Aorta (tissue), 5 donors: ENCODE data around the gene CADM1. TPM values are rescaled to one million over a fixed set of nuclear protein-coding genes. Genes with fewer than 3 reads are reported as not detected.

Experiments
- ATAC-seq: fragments of 200-7000 bp; cut with Tn5 transposase; one replicate; pipeline ENCODE4 v1.9.1; 2022; ENCODE audit warnings: moderate library complexity; ENCODE audit not compliant: low FRiP score
- DNase-seq, 2 donors: peaks; one replicate each; pipeline ENCODE4 v3.0.0-alpha.2; 2020
- H3K27ac ChIP-seq, 2 donors: one replicate each; pipeline ENCODE4 v1.5.1; 2013; ENCODE audit warnings: low read length in 2 of 2, mild to moderate bottlenecking in 2 of 2, moderate library complexity in 2 of 2, control low read depth in 1 of 2, inconsistent platforms in 1 of 2, low read depth in 1 of 2
- H3K27me3 ChIP-seq, 2 donors: one replicate each; pipeline ENCODE4 v1.6.1; 2013; ENCODE audit warnings: control low read depth in 1 of 2, low read length in 1 of 2, mild to moderate bottlenecking in 1 of 2, moderate library complexity in 1 of 2; ENCODE audit not compliant: insufficient read depth in 2 of 2, control insufficient read depth in 1 of 2
- H3K36me3 ChIP-seq, 2 donors: one replicate each; pipeline ENCODE4 v1.6.1; 2013; ENCODE audit warnings: control low read depth in 1 of 2, low read length in 1 of 2, mild to moderate bottlenecking in 1 of 2; ENCODE audit not compliant: insufficient read depth in 2 of 2, control insufficient read depth in 1 of 2
- H3K4me1 ChIP-seq, 2 donors: one replicate each; pipeline ENCODE4 v1.6.1; 2013; ENCODE audit warnings: low read length in 2 of 2, control low read depth in 1 of 2, mild to moderate bottlenecking in 1 of 2, moderate library complexity in 1 of 2; ENCODE audit not compliant: insufficient read depth in 2 of 2, control insufficient read depth in 1 of 2
- H3K4me3 ChIP-seq, 2 donors: one replicate each; pipeline ENCODE4 v1.5.1; 2013; ENCODE audit warnings: low read length in 2 of 2, control low read depth in 1 of 2, mild to moderate bottlenecking in 1 of 2
- H3K9me3 ChIP-seq: one replicate; pipeline ENCODE4 v1.6.1; 2013; ENCODE audit warnings: mild to moderate bottlenecking, low read length; ENCODE audit not compliant: control insufficient read depth
- WGBS, 2 donors: extraction: QIAGEN DNeasy Blood & Tissue Kit; methylation state at CpG; one replicate each; pipeline ENCODE4 v1.1.7; 2013; 5-methylcytosine and 5-hydroxymethylcytosine counted together
- intact Hi-C, 2 donors: fragments of 100-400 bp; cut with DNase I; formaldehyde crosslinking; loops; one replicate each; pipeline versions ENCODE4 v1.14.2 to v1.15.0; 2022
- polyA plus RNA-seq, 2 donors: library from polyadenylated mRNA; stranded (reverse); fragments of 200-250 nt; gene quantifications; one replicate each; pipeline ENCODE4 v1.2.3, GENCODE V29; 2013
- total RNA-seq, 2 donors: library from RNA; stranded (reverse); fragmentation: NEBNext Ultra II Directional; extraction: Animal tissue kit (Norgen Biotek cat#: 25700); gene quantifications; one replicate each; pipeline ENCODE4 v1.2.1, GENCODE V29; 2021
- donor health status: healthy with polysubstance abuse.
- donor health status: Bipolar disorder and iron deficiency.
- donor health status: DM: no; HTN: no; CAD: no.
- donor health status: DM: no; HTN: no; CAD: no.
- donor health status: DM: yes; HTN: yes; CAD: no.

CADM1 gene
- total and polyA plus RNA-seq, 4 donors: 0.26 to 9.8 (median 5.7) TPM

- H3K36me3 ChIP-seq: no peaks in the 10 kb centered on the region
- H3K4me1 ChIP-seq: no peaks in the 10 kb centered on the region
- H3K27me3 ChIP-seq: no peaks in the 10 kb centered on the region
- H3K27ac ChIP-seq: no peak overlapping the region
- no peak overlapping the region for H3K4me3 ChIP-seq
- intact Hi-C loops: no loop called here
- H3K9me3 ChIP-seq: no peaks in the 10 kb centered on the region
- DNase-seq: no peak
- WGBS, 2 donors: 84 to 86% methylated on average over 2 of the region's 2 CpGs
- ATAC-seq: no peak
These were observed 158.4 kb downstream of the CADM1 start for GRCh38 chr11:115345840-115346239.

- H3K27ac ChIP-seq: no peak overlapping the region
- intact Hi-C loops: no loop called here
- H3K4me3 ChIP-seq: no peak overlapping the region
- H3K27me3 ChIP-seq: no peaks in the 10 kb centered on the region
- no peaks in the 10 kb centered on the region for H3K36me3 ChIP-seq
- H3K9me3 ChIP-seq: no peaks in the 10 kb centered on the region
- no peak for ATAC-seq
- H3K4me1 ChIP-seq: no peaks in the 10 kb centered on the region
- DNase-seq: no peak
These were observed 158.9 kb downstream of the CADM1 start for GRCh38 chr11:115345361-115345760.

- ATAC-seq: no peak
- 61 to 67% methylated on average over 4 of the region's 4 CpGs for WGBS, 2 donors
- DNase-seq: no peak
- no peaks in the 10 kb centered on the region for H3K4me1 ChIP-seq
- no peak overlapping the region for H3K27ac ChIP-seq
- H3K36me3 ChIP-seq: no peaks in the 10 kb centered on the region
- no peak overlapping the region for H3K4me3 ChIP-seq
- no peaks in the 10 kb centered on the region for H3K27me3 ChIP-seq
- no peaks in the 10 kb centered on the region for H3K9me3 ChIP-seq
- intact Hi-C loops: no loop called here
These were observed 159.4 kb downstream of the CADM1 start for GRCh38 chr11:115344846-115345245.

- Histone ChIP-seq H3K27ac (no peak overlapping the region), H3K4me3 (no peak overlapping the region), H3K27me3 (no peaks in the 10 kb centered on the region), H3K36me3 (no peaks in the 10 kb centered on the region), H3K4me1 (no peaks in the 10 kb centered on the region), H3K9me3 (no peaks in the 10 kb centered on the region)
- ATAC-seq (no peak), DNase-seq (no peak)
- 81 to 86% methylated on average over 3 of the region's 3 CpGs for WGBS, 2 donors
- intact Hi-C loops: no loop called here
These were observed 162.1 kb downstream of the CADM1 start for GRCh38 chr11:115342142-115342541.

GRCh38 chr11:115340874-115341273 is 163.3 kb downstream of the CADM1 start:
- ATAC-seq: no peak
- Histone ChIP-seq H3K9me3 (no peaks in the 10 kb centered on the region), H3K4me1 (peaks cover 0 to 1% of the 10 kb centered on the region in 2 donors), H3K36me3 (no peaks in the 10 kb centered on the region), H3K27ac (no peak overlapping the region), H3K4me3 (no peak overlapping the region), H3K27me3 (no peaks in the 10 kb centered on the region)
- intact Hi-C loops: no loop called here
- WGBS, 2 donors: 92 to 97% methylated on average over 3 of the region's 3 CpGs
- no peak for DNase-seq

GRCh38 chr11:115338476-115338875 is 165.7 kb downstream of the CADM1 start:
- Histone ChIP-seq H3K27ac (no peak overlapping the region), H3K36me3 (no peaks in the 10 kb centered on the region), H3K27me3 (no peaks in the 10 kb centered on the region), H3K4me1 (peaks cover 0 to 1% of the 10 kb centered on the region in 2 donors), H3K9me3 (no peaks in the 10 kb centered on the region), H3K4me3 (no peak overlapping the region)
- intact Hi-C loops: loop anchor here (5.0 to 10.0 kb wide), 2 partner anchors 939 to 1356 kb away; no protein-coding TSS in a partner anchor
- no peak for ATAC-seq
- WGBS, 2 donors: 74 to 83% methylated on average over 3 of the region's 3 CpGs
- no peak for DNase-seq

GRCh38 chr11:115334932-115335788 is 169.1 kb downstream of the CADM1 start:
- Histone ChIP-seq H3K27ac (no peak overlapping the region), H3K9me3 (no peaks in the 10 kb centered on the region), H3K36me3 (no peaks in the 10 kb centered on the region), H3K4me1 (peaks cover 0 to 1% of the 10 kb centered on the region in 2 donors), H3K27me3 (no peaks in the 10 kb centered on the region), H3K4me3 (no peak overlapping the region)
- ATAC-seq (no peak), DNase-seq (no peak)
- WGBS, 2 donors: 51 to 55% methylated on average over 3 of the region's 3 CpGs
- intact Hi-C loops: loop anchor here (5.0 to 10.0 kb wide), 2 partner anchors 942 to 1360 kb away; no protein-coding TSS in a partner anchor

GRCh38 chr11:115333949-115334348 is 170.3 kb downstream of the CADM1 start:
- H3K4me1 ChIP-seq: peaks cover 0 to 1% of the 10 kb centered on the region in 2 donors
- DNase-seq: no peak
- no peaks in the 10 kb centered on the region for H3K9me3 ChIP-seq
- H3K36me3 ChIP-seq: no peaks in the 10 kb centered on the region
- no peak overlapping the region for H3K27ac ChIP-seq
- no peaks in the 10 kb centered on the region for H3K27me3 ChIP-seq
- 29 to 48% methylated on average over 1 of the region's 1 CpG for WGBS, 2 donors
- intact Hi-C loops: loop anchor here in 1 of 2 donors (5.0 to 10.0 kb wide), 2 partner anchors 943 to 1361 kb away; no protein-coding TSS in a partner anchor
- no peak for ATAC-seq
- no peak overlapping the region for H3K4me3 ChIP-seq

- ATAC-seq: no peak
- Histone ChIP-seq H3K36me3 (no peaks in the 10 kb centered on the region), H3K4me3 (no peak overlapping the region), H3K4me1 (peaks cover 0 to 1% of the 10 kb centered on the region in 2 donors), H3K9me3 (no peaks in the 10 kb centered on the region), H3K27me3 (no peaks in the 10 kb centered on the region), H3K27ac (no peak overlapping the region)
- DNase-seq: no peak
- intact Hi-C loops: loop anchor here in 1 of 2 donors (5.0 to 10.0 kb wide), 2 partner anchors 944 to 1362 kb away; no protein-coding TSS in a partner anchor
- WGBS, 2 donors: 60 to 62% methylated on average over 2 of the region's 2 CpGs
These were observed 171.1 kb downstream of the CADM1 start for GRCh38 chr11:115333121-115333520.
